Activated T-helper 9 cell treated with anti-CD3 and anti-CD28 coated beads, Interleukin-2, amount 50 U/mL, for 16 hours (primary cell): ENCODE results near the gene METAP1.
"Not testable (repeated sequence)": the region's sequence is repeated elsewhere in the genome, so short reads cannot be mapped to it uniquely, and the experiment has no call there.

Experiments used
- DNase-seq: peaks from one replicate; pipeline ENCODE4 v3.0.0-alpha.2; 2020; ENCODE audit warnings: low read depth

The METAP1 gene

DNA sequence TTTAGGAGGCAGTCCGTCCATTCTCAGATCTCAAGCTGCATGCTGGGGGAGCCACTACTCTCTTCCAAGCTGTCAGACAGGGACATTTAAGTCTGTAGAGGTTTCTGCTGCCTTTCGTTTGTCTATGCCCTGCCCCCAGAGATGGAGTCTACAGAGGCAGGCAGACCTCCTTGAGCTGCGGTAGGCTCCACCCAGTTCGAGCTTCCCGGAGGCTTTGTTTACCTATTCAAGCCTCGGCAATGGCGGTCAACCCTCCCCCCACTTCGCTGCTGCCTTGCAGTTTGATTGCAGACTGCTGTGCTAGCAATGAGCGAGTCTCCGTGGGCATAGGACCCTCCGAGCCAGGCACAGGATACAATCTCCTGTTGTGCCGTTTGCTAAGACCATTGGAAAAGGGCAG, 103.8 kb downstream of the METAP1 start:
- no peak for DNase-seq

DNA sequence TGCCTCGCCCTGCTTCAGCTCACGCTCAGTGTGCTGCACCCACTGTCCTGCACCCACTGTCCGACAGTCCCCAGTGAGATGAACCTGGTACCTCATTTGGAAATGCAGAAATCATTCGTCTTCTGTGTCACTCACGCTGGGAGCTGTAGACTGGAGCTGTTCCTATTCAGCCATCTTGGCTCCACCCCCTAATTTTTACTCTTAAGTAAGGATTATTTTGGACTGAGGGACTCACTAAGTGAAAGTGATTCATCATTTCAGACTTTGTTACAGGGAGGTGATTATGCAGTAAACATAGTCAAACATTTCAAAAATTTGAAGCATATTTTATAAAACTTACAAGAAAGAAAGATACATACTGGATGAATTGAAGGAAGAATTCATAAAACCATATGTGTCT, 104.3 kb downstream of the METAP1 start:
- DNase-seq, result not testable (repeated sequence)

DNA sequence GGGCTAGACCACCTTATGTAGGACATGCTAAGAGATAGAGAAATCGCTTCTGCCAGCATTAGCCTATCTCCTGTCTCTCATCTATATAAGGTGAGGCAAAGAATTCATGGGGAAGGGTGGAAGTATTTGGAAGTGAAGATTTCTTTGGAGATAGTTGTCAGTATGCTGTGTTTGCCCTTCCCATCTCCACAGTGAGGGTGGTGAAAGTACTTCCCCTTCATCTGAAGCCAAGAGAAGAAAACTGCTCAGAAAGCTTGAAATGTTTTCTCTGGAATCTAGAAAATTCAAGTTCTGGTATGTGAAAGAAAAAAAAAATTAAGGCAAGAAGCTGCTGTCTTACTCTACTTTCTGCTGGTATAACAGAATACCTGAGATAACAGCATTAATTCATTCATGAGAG, 105.4 kb downstream of the METAP1 start:
- DNase-seq, result no peak

DNA sequence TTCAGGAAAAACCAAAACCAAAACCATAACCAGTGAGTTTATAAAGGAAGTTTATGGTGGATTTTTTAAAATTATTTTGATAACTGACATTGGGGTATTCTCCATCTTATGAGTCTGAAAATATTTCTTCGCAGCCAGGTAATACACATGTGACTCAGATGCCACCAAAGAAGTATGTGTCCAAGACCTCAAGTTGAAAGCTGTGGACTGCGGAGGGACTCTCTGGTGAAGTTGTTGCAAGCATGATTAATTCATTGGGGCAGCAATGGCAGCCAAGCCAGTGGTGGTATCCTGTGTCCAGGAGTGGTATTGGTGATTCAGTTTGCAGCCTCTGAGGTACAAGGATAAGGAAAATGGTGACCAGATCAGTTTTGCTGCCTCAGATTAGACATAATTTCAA, 107.1 kb downstream of the METAP1 start:
- DNase-seq, result no peak

DNA sequence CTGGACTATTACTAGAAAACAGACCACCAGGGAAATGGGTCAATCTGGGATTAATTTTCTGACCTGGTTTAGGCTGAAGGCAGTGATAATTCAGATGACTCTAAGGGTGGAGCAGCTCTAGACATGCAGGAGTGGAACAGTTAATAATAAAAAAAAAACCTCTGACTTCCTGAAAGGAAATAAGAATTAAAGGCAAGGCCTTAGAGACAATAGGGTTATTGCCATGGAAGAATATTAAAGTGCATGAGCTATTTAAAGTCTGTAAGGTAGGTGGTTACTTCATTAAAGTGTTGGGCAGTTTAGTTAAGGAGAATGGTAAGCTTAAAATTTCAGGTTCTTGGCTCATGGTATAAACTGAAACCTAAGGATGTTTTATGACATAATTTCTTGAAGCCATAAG, 107.6 kb downstream of the METAP1 start:
- no peak for DNase-seq

DNA sequence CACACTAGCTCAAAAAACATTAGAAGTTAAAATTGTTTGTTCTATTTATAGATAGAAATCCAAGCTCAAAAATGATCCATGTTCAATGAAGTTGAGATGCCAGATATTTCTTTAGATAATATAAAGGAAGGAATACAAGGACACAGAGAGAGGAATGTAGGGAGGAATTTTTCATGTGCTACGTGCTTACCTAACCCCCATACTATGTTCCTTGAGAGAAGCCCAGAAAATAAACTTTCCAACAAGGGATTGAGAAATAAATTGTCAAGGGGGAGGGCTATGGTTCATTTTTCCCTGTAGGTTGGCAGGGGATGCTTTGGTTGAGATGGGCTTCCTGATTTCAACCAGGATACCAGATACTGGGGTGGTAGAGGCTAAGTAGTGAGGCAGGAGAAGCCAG, 108.6 kb downstream of the METAP1 start:
- DNase-seq, result no peak

DNA sequence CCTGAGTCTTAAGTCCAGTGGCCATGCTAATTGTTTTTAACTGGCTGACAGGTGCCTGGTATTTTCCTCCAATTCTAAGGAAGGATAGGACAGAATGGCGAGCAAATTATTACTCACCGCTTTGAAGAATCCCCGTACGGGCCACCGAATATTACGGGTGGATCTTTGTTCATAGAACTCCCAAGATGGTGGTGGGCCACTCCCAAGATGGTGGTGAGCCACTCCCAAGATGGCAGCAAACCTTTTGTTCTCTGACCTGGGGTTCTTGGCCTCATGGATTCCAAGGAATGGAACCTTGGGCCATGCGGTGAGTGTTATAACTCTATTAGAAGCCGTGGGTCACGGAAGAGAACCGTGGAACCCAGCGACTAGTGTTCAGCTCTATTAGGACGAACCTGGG, 113.8 kb downstream of the METAP1 start:
- not testable (repeated sequence) for DNase-seq
